Occipital lobe (tissue), 2 donors: ENCODE data around the gene TRDN. TPM values are rescaled to one million over a fixed set of nuclear protein-coding genes. Genes with fewer than 3 reads are reported as not detected.

Experiments used
- DNase-seq: peaks from one replicate; lab custom pipeline; 2025; lab: John Stamatoyannopoulos, UW
- total RNA-seq: library from RNA; depleted of rRNA; stranded (reverse); fragments of >200 nt; gene quantifications from one replicate; pipeline ENCODE4 v1.2.3, GENCODE V29; 2014

TRDN gene, protein sequence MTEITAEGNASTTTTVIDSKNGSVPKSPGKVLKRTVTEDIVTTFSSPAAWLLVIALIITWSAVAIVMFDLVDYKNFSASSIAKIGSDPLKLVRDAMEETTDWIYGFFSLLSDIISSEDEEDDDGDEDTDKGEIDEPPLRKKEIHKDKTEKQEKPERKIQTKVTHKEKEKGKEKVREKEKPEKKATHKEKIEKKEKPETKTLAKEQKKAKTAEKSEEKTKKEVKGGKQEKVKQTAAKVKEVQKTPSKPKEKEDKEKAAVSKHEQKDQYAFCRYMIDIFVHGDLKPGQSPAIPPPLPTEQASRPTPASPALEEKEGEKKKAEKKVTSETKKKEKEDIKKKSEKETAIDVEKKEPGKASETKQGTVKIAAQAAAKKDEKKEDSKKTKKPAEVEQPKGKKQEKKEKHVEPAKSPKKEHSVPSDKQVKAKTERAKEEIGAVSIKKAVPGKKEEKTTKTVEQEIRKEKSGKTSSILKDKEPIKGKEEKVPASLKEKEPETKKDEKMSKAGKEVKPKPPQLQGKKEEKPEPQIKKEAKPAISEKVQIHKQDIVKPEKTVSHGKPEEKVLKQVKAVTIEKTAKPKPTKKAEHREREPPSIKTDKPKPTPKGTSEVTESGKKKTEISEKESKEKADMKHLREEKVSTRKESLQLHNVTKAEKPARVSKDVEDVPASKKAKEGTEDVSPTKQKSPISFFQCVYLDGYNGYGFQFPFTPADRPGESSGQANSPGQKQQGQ
- 0.94 TPM for total RNA-seq

DNA sequence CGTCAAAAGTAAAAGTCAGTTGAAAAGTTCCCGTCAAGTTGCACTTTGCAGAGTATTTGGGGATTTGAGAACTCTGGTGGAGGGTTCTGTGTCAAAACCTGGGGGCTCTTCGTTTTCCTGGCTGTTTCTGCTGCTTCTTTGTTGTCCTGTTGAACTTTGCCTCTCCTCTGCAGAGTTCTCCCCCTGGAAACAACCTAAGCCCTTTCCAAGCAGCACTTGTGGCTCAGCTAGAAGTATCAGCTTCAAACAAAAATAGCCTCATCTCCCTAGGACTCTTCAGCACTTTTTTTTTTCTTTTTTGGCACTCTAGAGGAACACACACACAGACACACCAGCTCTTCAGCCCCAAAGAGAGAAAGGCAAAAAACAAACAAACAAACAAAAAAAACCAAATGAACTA lies at the start of gene TRDN:
TSS of gene TRDN (minus strand) at position 169 of the 400 bp plus-strand sequence. CDS start 175 bp downstream, outside the sequence.
- no peak for DNase-seq

DNA sequence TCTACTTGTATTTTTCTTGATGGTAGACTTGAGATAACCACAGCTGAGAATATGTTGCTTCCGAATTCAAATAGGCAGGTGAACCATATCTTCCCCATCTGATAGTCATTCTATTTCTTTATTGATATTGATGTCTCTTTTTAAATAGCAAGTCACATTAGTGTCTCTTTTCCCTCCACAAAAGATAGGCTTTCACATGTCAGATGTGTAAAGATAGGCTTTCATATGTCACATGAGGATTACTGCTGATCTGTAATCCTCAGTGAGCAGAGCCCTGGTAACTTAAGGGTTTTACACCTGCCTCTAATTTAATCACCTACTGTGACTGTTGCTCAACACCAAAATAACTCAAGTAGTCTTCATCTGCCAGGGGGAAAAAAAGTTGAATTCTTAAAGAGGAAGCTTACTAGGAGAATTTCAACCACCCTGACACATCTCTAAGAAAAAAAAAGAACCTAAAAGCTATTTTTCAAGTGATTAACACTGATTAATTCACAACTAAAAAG lies 45.3 kb upstream of the TRDN start:
- DNase-seq = no peak

DNA sequence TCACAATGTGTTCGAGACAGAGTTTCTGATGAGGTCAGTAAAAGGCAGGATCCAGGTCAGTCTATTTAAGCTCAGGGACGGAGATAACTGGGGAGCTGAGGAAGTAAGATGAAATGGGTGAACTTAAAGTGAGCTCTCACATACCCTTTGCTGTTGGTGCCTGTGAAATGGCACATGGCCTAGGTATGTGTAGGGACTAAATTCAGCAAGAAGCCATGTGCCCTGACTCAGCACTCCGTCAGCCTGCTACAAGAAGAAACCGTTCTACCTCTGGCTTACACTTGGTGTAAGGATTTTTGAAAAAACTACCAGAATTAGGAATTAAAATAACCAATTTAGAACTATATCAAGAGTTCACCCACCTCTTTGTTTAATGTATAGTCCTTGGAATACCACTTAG lies 41.1 kb upstream of the TRDN start:
- DNase-seq = no peak

DNA sequence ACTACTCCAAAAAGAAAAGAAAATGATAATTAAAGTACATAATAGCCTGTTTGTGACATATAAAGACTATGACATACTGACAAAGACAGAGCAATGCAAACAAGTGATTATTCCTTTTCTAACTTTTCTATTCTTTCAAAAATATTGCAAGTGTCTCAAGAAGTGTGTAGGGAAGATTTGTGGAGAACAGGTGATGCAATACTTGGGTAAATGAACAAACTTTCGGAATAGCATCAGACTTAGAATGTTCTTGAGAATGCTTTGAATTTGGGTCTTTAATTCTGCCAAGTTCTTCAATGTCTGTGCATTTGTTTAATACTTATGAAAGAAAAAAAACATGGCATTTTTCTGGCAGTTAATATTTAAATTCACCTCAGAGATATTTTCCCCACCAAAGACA lies 40.0 kb upstream of the TRDN start:
- no peak for DNase-seq

DNA sequence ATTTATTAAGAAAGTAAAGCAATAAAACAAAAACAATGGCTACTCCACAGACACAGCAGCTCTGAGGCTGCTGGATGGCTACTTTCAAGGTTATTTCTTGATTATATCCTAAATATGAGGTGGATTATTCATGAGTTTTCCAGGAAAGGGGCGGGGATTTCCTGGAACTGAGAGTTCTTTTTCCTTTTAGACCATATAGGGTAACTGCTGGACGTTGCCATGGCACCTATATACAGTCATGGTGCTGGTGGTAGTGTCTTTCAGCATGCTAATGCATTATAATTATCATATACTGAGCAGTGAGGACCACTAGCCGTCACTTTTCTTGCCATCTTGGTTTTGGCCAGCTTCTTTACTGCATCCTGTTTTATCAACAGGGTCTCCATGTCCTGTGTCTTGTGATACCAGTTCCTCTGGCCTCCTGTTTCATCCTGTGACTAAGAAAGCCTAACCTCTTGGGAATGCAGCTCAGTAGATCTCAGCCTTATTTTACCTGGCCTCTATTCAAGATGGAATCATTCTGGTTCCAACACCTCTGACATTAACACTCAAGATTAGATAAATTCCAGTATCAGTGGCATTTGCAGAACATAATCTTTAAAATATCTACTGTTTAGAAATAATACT lies 32.3 kb upstream of the TRDN start:
- no peak for DNase-seq

DNA sequence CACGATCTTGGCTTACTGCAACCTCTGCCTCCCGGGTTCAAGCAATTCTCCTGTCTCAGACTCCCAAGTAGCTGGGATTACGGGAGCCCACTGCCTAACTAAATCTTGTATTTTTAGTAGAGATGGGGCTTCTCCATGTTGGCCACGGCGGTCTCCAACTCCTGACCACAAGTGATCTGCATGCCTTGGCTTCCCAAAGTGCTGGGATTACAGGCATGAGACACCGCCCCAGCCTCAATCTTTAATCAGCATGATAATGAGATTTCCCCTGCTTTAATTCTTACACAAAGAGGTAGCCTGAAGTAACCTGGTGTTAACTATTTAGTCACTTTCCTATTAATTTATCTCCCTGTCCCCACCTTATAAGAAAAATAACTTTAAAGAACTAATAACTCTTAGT lies 31.3 kb upstream of the TRDN start:
- no peak for DNase-seq

DNA sequence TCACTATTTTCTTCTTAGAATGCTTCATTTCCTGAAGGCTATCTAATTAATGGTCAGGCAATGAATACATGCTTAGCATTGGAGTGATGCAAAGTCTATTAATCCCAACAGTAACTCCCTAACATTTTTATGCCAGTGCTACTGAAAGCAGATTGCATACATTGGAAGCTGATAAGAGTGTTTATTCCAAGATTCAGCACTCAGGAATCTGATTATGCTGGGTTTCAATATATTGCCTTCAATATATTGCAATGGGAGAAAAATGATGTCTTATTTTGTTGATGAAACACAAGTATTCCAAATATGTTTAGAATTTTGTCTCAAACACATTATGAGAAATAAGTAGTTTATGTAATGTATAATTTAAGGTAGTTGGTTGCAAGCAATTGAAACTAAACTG lies 26.7 kb upstream of the TRDN start:
- DNase-seq = no peak

DNA sequence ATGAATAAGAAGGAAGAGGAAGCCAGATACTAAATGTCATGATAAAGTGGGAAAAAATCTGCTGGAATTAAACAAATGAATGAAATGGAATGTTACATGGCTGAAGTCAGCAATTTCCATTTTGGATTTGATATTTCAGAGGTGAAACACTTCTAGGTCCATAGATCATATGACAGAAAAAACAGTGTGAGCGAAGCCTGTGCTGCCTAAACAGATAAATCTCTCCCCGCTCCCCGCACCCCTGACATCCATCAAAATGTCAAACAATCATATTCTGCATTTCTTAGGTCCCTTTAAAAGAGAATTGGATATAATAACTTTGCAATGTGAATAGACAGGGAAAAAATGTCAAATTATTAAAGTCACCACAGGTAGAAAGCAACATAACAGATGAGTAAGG lies 26.0 kb upstream of the TRDN start:
- no peak for DNase-seq

DNA sequence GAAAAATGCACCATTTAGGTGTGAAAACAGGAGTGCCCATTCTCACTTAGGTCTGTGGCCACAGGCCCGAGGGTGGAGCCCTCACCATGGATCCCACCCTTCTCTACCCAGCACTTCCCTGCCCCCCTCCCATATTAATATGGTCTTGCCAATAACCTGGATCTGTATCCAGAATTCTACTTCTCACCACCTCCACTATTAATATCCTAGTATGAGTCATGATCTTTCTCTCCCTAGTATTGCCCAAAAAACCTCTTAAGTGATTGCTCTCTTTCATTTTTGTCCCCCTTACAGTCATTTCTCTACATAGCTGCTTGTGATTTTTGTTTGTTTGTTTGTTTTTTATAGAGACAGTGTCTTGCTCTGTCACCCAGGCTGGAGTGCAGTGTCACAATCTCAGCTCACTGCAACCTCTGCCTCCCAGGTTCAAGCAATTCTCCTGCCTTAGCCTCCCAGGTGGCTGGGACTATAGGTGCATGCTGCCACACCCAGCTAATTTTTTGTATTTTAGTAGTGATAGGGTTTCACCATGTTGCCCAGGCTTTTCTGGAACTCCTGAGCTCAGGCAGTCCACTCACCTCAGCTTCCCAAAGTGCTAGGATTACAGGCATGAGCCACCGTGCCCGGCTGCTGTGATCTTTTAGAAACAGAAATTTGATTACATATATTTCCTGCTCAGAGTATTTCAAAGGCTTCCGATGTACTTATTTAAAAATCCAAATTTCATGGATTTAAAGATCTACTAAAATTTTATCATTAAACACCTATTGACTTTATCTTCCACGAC lies 24.5 kb upstream of the TRDN start:
- DNase-seq = no peak

DNA sequence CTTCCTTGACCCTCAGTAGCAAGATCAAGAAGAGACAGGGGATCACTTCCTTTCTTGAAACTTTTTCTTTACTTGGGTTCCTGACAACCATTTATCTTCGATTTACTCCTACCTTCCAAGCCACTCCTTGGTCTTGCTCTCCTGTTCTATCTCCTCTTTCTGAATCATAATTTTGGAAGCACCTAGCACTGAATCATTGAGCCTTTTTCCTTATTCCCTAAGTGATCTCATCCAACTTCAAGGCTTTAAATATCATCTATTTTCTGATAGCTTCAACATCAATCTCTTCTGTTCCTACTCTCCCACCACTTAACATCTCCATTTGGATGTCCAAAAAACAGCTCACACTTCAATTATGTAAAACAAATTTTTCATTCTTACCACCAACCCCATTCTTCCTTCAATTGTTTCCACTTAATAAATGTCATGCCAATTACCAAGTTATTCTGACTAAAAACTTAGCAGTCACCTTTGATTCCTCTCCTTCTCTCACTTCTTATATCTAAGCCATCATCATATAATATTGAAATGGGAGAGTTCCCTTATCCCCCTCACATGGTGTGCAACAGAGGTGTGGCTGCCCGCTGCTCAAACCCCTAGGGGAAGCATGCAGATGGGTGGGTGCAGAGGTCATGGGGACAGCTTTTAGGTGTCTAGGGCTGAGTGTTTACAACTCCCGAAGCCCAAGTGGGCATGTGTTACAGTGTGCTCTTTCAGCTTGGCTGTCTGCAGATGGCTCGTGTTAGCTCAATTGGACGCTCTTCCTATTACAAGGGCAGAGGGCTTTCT lies 23.4 kb upstream of the TRDN start:
- DNase-seq = no peak

DNA sequence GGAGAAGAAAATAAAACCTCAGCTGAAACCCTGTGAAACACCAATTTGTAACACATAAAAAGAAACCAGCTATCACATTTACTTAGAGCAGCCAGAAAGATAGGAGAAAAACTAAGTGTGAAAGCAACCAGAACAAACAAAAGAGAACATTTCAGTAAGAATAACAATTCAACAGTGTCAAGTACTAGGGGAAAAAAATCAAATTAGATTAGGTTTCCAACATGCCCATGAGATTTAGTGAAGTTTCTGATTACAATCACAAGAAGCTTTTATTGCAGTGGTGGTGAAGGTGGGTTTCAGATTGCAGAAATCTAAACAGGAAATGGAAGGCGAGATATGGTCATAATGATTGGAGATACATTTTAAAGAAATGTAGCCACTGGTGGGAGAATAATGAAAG lies 22.1 kb upstream of the TRDN start:
- no peak for DNase-seq

DNA sequence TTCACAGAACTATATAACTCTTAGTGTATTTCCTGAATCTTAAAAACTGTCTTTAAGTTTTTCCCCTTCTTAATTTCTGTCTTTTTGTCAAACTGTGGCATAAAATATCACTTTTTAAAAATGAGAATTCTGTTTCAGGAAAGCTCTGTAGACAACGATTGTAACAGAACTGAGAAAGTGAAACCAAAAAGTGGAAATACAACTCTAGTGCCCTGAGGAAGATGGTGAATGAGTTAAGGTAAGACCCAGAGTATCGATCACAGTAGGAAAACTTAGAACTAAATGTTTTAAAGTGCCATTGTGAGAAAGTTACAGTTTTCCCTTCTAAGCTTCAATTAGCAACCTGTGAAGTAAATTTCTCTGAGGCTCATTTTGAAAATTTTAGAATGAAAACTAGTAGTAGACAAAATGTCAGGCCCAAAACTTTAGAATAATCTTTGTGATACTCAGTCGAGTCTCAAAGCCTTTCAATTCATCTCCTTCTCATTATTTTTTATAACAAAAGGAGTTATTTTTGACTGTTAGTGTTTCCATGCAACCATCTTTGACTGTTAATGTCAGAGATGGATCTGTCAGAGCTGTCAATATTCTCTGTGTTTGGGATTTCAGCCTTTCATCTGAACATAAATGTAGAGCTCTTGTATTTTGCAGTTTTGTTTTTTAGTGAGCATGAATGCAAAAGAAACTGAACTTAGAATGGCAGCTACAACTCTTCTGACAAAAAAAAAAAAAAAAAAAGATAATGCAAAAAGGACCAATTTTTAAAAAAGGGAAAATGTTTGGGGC lies 19.0 kb upstream of the TRDN start:
- no peak for DNase-seq

DNA sequence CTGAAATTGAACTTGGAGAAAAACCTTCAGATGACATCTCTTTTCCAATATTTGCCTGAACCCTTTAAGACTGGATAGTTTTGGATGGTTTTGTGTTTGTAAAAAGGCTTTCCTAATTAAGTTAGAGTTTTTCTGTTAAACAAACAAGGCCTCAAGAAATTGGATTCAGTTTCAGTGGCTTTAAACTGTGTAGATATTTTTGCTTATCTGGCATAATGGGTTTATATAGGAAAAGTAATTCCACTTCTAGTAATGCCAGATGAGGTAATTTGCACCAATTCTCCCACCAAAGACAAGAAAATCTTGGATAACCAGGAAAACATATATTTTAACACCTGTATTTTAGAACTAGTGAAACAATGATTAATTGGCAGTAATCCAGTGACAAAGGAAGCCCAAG lies 12.0 kb upstream of the TRDN start:
- DNase-seq = no peak

DNA sequence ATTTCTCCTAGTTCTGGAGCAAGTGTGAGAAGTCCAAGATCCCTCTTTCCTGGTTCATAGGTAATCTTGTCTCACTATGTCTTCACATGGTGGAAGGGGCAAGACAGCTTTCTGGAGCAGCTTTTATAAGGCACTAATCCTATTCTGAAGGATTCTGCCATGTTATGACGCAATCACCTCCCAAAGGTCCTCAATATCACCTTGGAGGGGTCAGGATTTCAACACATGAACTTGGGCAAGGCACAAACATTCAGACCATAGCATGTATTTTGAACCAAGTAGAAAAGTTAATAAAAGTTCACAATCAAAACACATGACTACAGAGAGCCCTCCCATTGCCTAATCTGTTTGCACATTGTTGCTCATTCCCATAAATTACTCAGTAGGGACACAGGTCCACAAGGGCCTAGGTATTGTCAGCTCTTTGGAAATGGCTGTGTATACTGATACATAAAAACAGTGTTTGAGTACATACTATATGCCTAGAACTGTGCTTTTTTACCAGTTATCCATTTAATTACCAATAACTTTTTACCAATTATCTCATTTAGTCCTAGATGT lies 11.3 kb upstream of the TRDN start:
- DNase-seq = no peak

DNA sequence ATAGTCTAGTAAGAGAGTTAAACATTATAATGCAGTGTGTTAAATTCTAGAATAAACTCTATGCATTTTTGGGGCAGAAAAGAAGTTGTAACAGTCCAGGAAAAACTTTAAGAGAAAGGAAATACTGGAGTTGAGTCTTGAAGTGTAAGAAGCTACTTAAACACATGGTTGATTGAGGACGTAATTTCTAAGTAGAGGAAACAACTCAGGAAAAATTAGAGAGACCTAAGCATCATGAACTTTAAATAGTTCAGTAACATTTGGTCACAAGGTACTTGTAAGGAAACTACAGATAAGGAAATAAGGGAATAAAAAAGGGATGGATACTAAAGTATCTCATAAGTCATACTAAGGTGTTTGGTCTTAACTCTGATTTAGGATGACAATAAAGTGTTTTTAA lies 4.7 kb upstream of the TRDN start:
- no peak for DNase-seq

DNA sequence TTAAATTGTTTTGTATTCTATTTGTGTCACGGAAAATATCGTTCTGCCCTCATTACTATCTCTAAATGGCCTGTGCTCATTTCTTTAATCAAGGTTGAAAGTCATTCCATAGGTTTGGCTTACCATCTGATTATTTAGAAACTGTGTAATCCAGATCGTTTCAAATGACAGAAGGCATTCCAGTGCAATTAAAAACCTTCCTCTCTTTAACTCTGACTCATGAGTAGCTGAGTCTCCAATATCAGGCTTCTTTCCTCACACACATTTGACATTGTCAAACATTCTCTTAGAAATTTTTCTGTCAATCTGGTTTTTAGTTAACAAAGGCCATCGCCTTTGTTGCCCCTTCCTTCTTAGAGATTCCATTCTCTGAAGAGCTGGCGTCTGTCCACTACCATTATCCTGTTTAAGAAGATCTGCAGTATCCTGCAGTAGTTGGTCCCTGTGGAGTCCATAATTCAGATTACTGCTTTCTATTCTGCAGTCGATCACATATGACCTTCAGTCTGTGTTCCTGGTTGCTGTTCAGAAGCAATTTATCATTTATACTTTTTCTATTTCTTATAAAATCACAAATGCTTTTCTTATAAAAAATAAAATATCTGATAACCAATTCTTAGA lies 3.9 kb upstream of the TRDN start:
- no peak for DNase-seq

DNA sequence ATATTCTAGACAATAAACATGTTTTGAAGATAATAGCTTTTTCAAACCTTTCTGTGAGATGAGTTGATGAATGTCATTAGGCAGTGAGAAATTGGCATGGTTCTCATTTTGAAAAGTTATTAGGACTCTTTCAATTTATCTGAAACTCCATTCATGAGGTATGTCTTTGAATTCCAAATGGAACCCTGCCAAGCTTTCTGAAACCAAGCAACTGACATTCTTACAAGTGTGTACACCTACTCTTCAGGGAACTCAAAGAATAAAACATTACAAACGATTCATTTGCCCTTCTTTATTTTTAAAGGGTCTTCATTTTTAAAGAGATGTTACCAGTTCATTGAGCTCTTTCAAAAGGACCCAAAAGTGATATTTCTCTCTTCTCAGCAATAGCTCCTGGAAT lies 2.1 kb upstream of the TRDN start:
- no peak for DNase-seq

DNA sequence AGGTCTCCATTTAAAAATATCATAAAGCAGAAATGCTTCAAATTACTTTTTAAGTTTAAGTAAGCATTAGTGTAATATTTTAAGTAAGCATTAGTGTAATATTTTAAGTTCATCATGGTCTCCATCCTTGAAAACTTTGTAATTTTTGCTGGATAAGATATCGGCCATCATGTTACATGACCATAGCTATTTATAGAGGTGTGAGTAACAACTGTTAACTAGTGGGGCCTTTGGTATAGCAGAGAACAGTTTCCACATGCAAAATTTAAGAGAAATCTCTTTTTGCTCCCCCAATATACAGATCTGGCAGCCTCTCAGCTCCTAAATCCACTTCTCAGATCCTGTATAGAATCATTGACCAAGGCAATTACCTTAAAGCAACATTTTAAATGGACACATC lies 468 bp downstream of the TRDN start:
- no peak for DNase-seq

DNA sequence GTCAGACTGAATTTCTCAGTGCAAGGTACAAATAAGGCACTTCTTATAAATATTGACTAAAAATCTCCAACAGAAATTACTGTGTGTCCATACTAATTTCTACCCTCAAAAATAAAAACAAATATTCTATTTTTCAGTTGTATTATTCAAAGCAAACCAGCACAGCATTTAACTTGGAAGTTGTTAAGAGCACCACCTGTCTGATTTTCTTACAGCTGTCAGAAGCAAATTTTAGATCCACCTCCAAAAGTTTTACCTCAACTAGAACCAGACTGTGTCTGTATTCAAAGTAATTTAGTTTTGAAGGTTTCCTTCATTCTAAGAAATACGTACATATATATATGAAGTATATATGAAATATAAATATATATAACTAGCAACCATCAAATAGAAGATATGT lies 1.2 kb downstream of the TRDN start:
- DNase-seq = no peak
